Stomach (tissue), 9 donors: ENCODE results near the gene HTR3A. TPM values are rescaled to one million over a fixed set of nuclear protein-coding genes. Genes with fewer than 3 reads are reported as not detected.
"Not testable (repeated sequence)": the region's sequence is repeated elsewhere in the genome, so short reads cannot be mapped to it uniquely, and the experiment has no call there.

ENCODE experiments used
- DNase-seq, 2 donors: peaks; one replicate each; pipeline versions ENCODE4 v3.0.0 to v3.0.0-alpha.2; 2013 to 2019
- H3K27ac ChIP-seq, 5 donors: fragments of 200-600 bp in 4 of 5; sonication (generic) in 4 of 5; one replicate each; pipeline ENCODE4 v1.5.1; 2013 to 2019; ENCODE audit warnings: mild to moderate bottlenecking in 1 of 5, moderate library complexity in 1 of 5
- H3K27me3 ChIP-seq, 3 donors: fragments of 200-600 bp; sonication (generic); one replicate each; pipeline ENCODE4 v1.5.1; 2017 to 2019; ENCODE audit warnings: mixed run types in 1 of 3
- H3K36me3 ChIP-seq, 4 donors: fragments of 200-600 bp; sonication (generic); 1 replicate in 3 of 4; 2 replicates in 1 of 4; pipeline ENCODE4 v1.5.1; 2016 to 2019
- H3K4me1 ChIP-seq, 4 donors: fragments of 200-600 bp; sonication (generic); one replicate each; pipeline ENCODE4 v1.5.1; 2016 to 2019
- H3K4me3 ChIP-seq, 4 donors: fragments of 200-600 bp; sonication (generic) in 3 of 4; one replicate each; pipeline ENCODE4 v1.5.1; 2016 to 2019; ENCODE audit warnings: mild to moderate bottlenecking in 1 of 4
- H3K9me3 ChIP-seq, 4 donors: fragments of 200-600 bp; sonication (generic); one replicate each; pipeline ENCODE4 v1.5.1; 2016 to 2019
- CTCF ChIP-seq, 7 experiments: fragments of 450-650 bp in 4 of 7; fragments of 200-600 bp in 3 of 7; sonication (generic) in 3 of 7; IDR thresholded peaks; one replicate each; pipeline ENCODE4 v1.5.1; 2016 to 2019; ENCODE audit warnings: antibody characterized with exemption in 7 of 7, control low read depth in 2 of 7, mild to moderate bottlenecking in 1 of 7
- EP300 ChIP-seq: sonication (generic); formaldehyde crosslinking; IDR thresholded peaks from one replicate; pipeline ENCODE4 v1.6.1; 2017; ENCODE audit warnings: antibody characterized with exemption
- POLR2A ChIP-seq, 4 donors: fragments of 450-650 bp; IDR thresholded peaks; one replicate each; pipeline ENCODE4 v1.6.1; 2016; ENCODE audit warnings: antibody characterized with exemption in 4 of 4, control low read depth in 2 of 4, mild to moderate bottlenecking in 1 of 4, moderate library complexity in 1 of 4
- POLR2AphosphoS5 ChIP-seq, 3 donors: sonication (generic); formaldehyde crosslinking; IDR thresholded peaks; one replicate each; pipeline ENCODE4 v1.6.1; 2016; ENCODE audit warnings: antibody characterized with exemption in 3 of 3
- WGBS, 5 donors: extraction: QIAGEN DNeasy Blood & Tissue Kit in 3 of 5; methylation state at CpG; one replicate each; pipeline versions ENCODE4 v1.1.5 to v1.1.7; 2013 to 2018; 5-methylcytosine and 5-hydroxymethylcytosine counted together
- intact Hi-C: fragments of 100-400 bp; cut with DNase I; formaldehyde crosslinking; loops from one replicate; pipeline ENCODE4 v1.15.1; 2023; ENCODE audit warnings: low total_unique reads
- polyA plus RNA-seq, 3 donors: library from polyadenylated mRNA; stranded (reverse); fragments of 200-250 nt; gene quantifications; one replicate each; pipeline ENCODE4 v1.2.3, GENCODE V29; 2013
- total RNA-seq, 5 donors: library from RNA; depleted of rRNA; stranded (reverse); fragments of >200 nt; gene quantifications; one replicate each; pipeline versions ENCODE4 v1.1.0 to v1.2.3, GENCODE V29; 2014 to 2016
- donor health status: healthy with polysubstance abuse.
- donor health status: Bipolar disorder and iron deficiency.
- donor health status: healthy.

Gene HTR3A
- total and polyA plus RNA-seq, 8 donors: 0.30 to 1.9 (median 1.7) TPM; not detected in 5

GRCh38 chr11:113932788-113933187, 42.1 kb upstream of the HTR3A start:
- Histone ChIP-seq H3K4me3 (no peak overlapping the region), H3K9me3 (peaks cover 0 to 4% (median 0%) of the 10 kb centered on the region in 4 donors), H3K27me3 (peaks cover 0 to 14% (median 0%) of the 10 kb centered on the region in 3 donors), H3K27ac (no peak overlapping the region), H3K36me3 (no peaks in the 10 kb centered on the region), H3K4me1 (no peaks in the 10 kb centered on the region)
- WGBS, 5 donors: 65 to 71% (median 65%) methylated on average over 7 of the region's 7 CpGs
- no peak for DNase-seq
- TF ChIP-seq POLR2AphosphoS5 (IDR thresholded peaks at IDR 0.05) (no peak), POLR2A (IDR thresholded peaks at IDR 0.05) (no peak), CTCF (IDR thresholded peaks at IDR 0.05) (no peak), EP300 (no peak)
- intact Hi-C loops: no loop called here

DNA sequence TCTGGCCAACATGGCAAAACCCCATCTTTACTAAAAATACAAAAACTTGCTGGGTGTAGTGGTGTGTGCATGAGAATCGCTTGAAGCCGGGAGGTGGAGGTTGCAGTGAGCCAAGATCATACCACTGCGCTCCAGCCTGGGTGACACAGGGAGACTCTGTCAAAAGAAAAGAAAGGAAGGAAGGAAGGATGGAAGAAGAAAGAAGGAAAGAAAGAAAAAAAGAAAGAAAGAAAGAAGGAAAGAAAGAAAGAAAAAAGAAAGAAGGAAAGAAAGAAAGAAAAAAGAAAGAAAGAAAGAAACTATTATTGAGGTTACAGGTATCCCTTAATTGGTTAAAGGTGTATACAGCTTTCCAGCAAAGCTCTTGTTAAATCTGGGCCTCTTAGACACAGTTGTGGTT, 40.7 kb upstream of the HTR3A start:
- DNase-seq, H3K9me3 ChIP-seq, H3K27ac ChIP-seq, H3K4me1 ChIP-seq, H3K4me3 ChIP-seq, intact Hi-C loops, H3K36me3 ChIP-seq: not testable (repeated sequence)
- H3K27me3 ChIP-seq: peaks cover 0 to 14% (median 0%) of the 10 kb centered on the region in 3 donors
- WGBS, 5 donors: 93 to 98% (median 96%) methylated on average over 3 of the region's 3 CpGs

DNA sequence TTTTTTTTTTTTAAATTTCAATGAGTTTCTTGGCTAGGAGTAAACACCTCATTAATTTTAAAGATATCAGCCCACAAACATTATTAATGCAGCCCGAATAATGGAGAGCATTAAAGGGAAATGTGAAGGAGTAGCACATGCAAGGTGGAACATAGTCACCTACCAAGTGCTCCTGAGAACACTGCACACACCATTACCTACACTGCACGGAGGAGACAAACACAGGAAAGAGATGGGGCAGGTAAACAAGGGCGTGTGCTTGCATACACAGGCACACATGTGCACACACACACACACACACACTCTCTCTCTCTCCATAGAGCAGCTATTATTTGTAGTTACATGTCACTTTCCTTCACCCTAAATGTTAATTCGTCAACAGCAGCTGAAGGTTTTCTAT, 40.1 kb upstream of the HTR3A start:
- no peaks in the 10 kb centered on the region for H3K36me3 ChIP-seq
- H3K9me3 ChIP-seq: peaks cover 0 to 2% (median 0%) of the 10 kb centered on the region in 4 donors
- 51 to 67% (median 54%) methylated on average over 4 of the region's 4 CpGs for WGBS, 5 donors
- H3K27ac ChIP-seq: no peak overlapping the region
- no peak for DNase-seq
- no peak overlapping the region for H3K4me3 ChIP-seq
- H3K4me1 ChIP-seq: no peaks in the 10 kb centered on the region
- no peak for TF ChIP-seq CTCF (IDR thresholded peaks at IDR 0.05)
- TF ChIP-seq POLR2AphosphoS5 (IDR thresholded peaks at IDR 0.05): no peak
- no peak for TF ChIP-seq EP300
- no peak for TF ChIP-seq POLR2A (IDR thresholded peaks at IDR 0.05)
- peaks cover 0 to 11% (median 0%) of the 10 kb centered on the region in 3 donors for H3K27me3 ChIP-seq
- intact Hi-C loops: no loop called here

GRCh38 chr11:113935858-113936257, 39.0 kb upstream of the HTR3A start:
- no peaks in the 10 kb centered on the region for H3K36me3 ChIP-seq
- no peak for DNase-seq
- H3K27me3 ChIP-seq: peaks cover 0 to 10% (median 0%) of the 10 kb centered on the region in 3 donors
- 52 to 70% (median 57%) methylated on average over 4 of the region's 4 CpGs for WGBS, 5 donors
- TF ChIP-seq CTCF (IDR thresholded peaks at IDR 0.05) (no peak), POLR2A (IDR thresholded peaks at IDR 0.05) (no peak), EP300 (no peak), POLR2AphosphoS5 (IDR thresholded peaks at IDR 0.05) (no peak)
- intact Hi-C loops: no loop called here
- H3K27ac ChIP-seq: no peak overlapping the region
- no peaks in the 10 kb centered on the region for H3K9me3 ChIP-seq
- no peak overlapping the region for H3K4me3 ChIP-seq
- no peaks in the 10 kb centered on the region for H3K4me1 ChIP-seq

GRCh38 chr11:113937918-113938317, 37.0 kb upstream of the HTR3A start:
- WGBS, 5 donors: 63 to 95% (median 78%) methylated on average over 3 of the region's 3 CpGs
- no peak for DNase-seq
- H3K4me3 ChIP-seq: no peak overlapping the region
- peaks cover 0 to 5% (median 0%) of the 10 kb centered on the region in 3 donors for H3K27me3 ChIP-seq
- no peaks in the 10 kb centered on the region for H3K36me3 ChIP-seq
- intact Hi-C loops: no loop called here
- no peaks in the 10 kb centered on the region for H3K9me3 ChIP-seq
- H3K27ac ChIP-seq: no peak overlapping the region
- TF ChIP-seq CTCF (IDR thresholded peaks at IDR 0.05): no peak
- no peak for TF ChIP-seq POLR2A (IDR thresholded peaks at IDR 0.05)
- TF ChIP-seq EP300: no peak
- TF ChIP-seq POLR2AphosphoS5 (IDR thresholded peaks at IDR 0.05): no peak
- H3K4me1 ChIP-seq: no peaks in the 10 kb centered on the region
